Endodermal cell (in vitro differentiated cells): ENCODE measurements around the gene PTRH1. TPM values are rescaled to one million over a fixed set of nuclear protein-coding genes. Genes with fewer than 3 reads are reported as not detected.

Experiments
- DNase-seq: peaks from one replicate; pipeline ENCODE4 v3.0.0-alpha.2; 2017
- H3K27ac ChIP-seq: 2 replicates; pipeline ENCODE4 v1.5.1; 2013; ENCODE audit warnings: mild to moderate bottlenecking, low read depth, low read length, moderate library complexity
- H3K27me3 ChIP-seq: 2 replicates; pipeline ENCODE4 v1.6.1; 2013; ENCODE audit warnings: mild to moderate bottlenecking, low read length, moderate library complexity; ENCODE audit not compliant: insufficient read depth, control insufficient read depth, poor library complexity, severe bottlenecking
- H3K36me3 ChIP-seq: 2 replicates; pipeline ENCODE4 v1.7.0; 2013; ENCODE audit warnings: mild to moderate bottlenecking, low read length, moderate library complexity; ENCODE audit not compliant: control insufficient read depth, insufficient read depth
- H3K4me1 ChIP-seq: one replicate; pipeline ENCODE4 v1.7.0; 2013; ENCODE audit warnings: low read length; ENCODE audit not compliant: control insufficient read depth, insufficient read depth
- H3K4me3 ChIP-seq: 2 replicates; pipeline ENCODE4 v1.5.1; 2013; ENCODE audit warnings: mild to moderate bottlenecking, low read length, moderate library complexity
- H3K9ac ChIP-seq: 2 replicates; pipeline ENCODE4 v1.6.1; 2013; ENCODE audit warnings: mild to moderate bottlenecking, low read length, moderate library complexity; ENCODE audit not compliant: poor library complexity, severe bottlenecking; ENCODE audit errors: extremely low read depth
- H3K9me3 ChIP-seq: 2 replicates; pipeline ENCODE4 v1.6.1; 2013; ENCODE audit warnings: mild to moderate bottlenecking, low read length, moderate library complexity; ENCODE audit not compliant: control insufficient read depth
- H3K27ac Mint-ChIP-seq: 2 replicates; pipeline ENCODE4 v1.8.0; 2020; ENCODE audit warnings: mixed read lengths
- H3K27me3 Mint-ChIP-seq: 2 replicates; pipeline ENCODE4 v1.8.0; 2021; ENCODE audit warnings: mild to moderate bottlenecking, mixed read lengths; ENCODE audit not compliant: insufficient read depth
- H3K36me3 Mint-ChIP-seq: 2 replicates; pipeline ENCODE4 v1.8.0; 2020; ENCODE audit warnings: low read depth, mixed read lengths
- H3K4me1 Mint-ChIP-seq: 2 replicates; pipeline ENCODE4 v1.8.0; 2020; ENCODE audit warnings: mixed read lengths
- H3K4me3 Mint-ChIP-seq: 2 replicates; pipeline ENCODE4 v1.8.0; 2020; ENCODE audit warnings: mild to moderate bottlenecking, moderate library complexity, mixed read lengths
- H3K9me3 Mint-ChIP-seq: 2 replicates; pipeline ENCODE4 v1.8.0; 2020; ENCODE audit warnings: mild to moderate bottlenecking, mixed read lengths
- CTCF ChIP-seq: fragments of 200-600 bp; sonication (generic); conservative IDR thresholded peaks from 2 replicates; pipeline ENCODE4 v1.5.0; 2021; ENCODE audit warnings: antibody characterized with exemption, mild to moderate bottlenecking
- WGBS, 2 experiments: methylation state at CpG; one replicate each; pipeline versions ENCODE4 v1.1.5 to v1.1.7; 2013; ENCODE audit warnings: missing lambda C conversion rate in 2 of 2, mixed read lengths in 1 of 2; ENCODE audit not compliant: insufficient coverage in 1 of 2, insufficient read length in 1 of 2; 5-methylcytosine and 5-hydroxymethylcytosine counted together
- long read RNA-seq, 4 experiments: library from polyadenylated mRNA in 2 of 4; library from RNA in 1 of 4; library from capped mRNA in 1 of 4; stranded (forward) in 3 of 4; unstranded in 1 of 4; transcript quantifications; one replicate each; pipeline ENCODE4 v2.0.0, GENCODE V29; 2020 to 2021; ENCODE audit warnings: inconsistent platforms in 1 of 4
- polyA plus RNA-seq, 2 experiments: library from polyadenylated mRNA; stranded (reverse); fragments of 50-300 nt; gene quantifications; one replicate each; pipeline ENCODE4 v1.2.3, GENCODE V29; 2013
- total RNA-seq, 2 donors: library from RNA; stranded (reverse); fragmentation: NEBNext Ultra II Directional in 1 of 2; extraction: Animal tissue kit (Norgen Biotek cat#: 25700) in 1 of 2; gene quantifications; 2 replicates in 1 of 2; 3 replicates in 1 of 2; pipeline ENCODE4 v1.2.1, GENCODE V29; 2021

Gene PTRH1
- 10 to 100 TPM; 15.2 to 18.7 TPM for total RNA-seq
- 8.2 TPM for polyA plus RNA-seq (2013, experiment 1 of 2)
- polyA plus RNA-seq (2013, experiment 2 of 2) = 7.1 TPM
- long read RNA-seq, experiment 1, transcript PTRH1-208 (5 exons, 814 nt) = major isoform, 10 of 15 reads
- long read RNA-seq, experiment 1, partial matches to known transcripts = 0 of 15 reads
- long read RNA-seq, experiment 1, other reads (novel, unspliced or antisense) = 5 of 15 reads
- long read RNA-seq, experiment 2, transcript PTRH1-208 (5 exons, 814 nt) = major isoform, 17 of 24 reads
- long read RNA-seq, experiment 2, partial matches to known transcripts = 2 of 24 reads
- long read RNA-seq, experiment 2, other reads (novel, unspliced or antisense) = 1 of 24 reads
- long read RNA-seq, experiment 3, transcript PTRH1-208 (5 exons, 814 nt) = major isoform, 8 of 10 reads
- long read RNA-seq, experiment 3, partial matches to known transcripts = 2 of 10 reads
- long read RNA-seq, experiment 3, other reads (novel, unspliced or antisense) = 0 of 10 reads
- long read RNA-seq, experiment 4, partial matches to known transcripts = 1 of 3 reads
- long read RNA-seq, experiment 4, other reads (novel, unspliced or antisense) = 2 of 3 reads

GRCh38 chr9:127715470-127716337 lies at the start of gene PTRH1, which contains the start of gene TTC16:
Gene PTRH1, minus strand, starts transcription at chr9:127715663. Its CDS starts 24 bp downstream, at chr9:127715639.
Gene TTC16, plus strand, starts transcription at chr9:127716079. Its CDS starts 67 bp downstream, at chr9:127716146.
- H3K36me3 ChIP-seq = no peaks in the 10 kb centered on the region
- DNase-seq = peak; percentile 99
- no peaks in the 10 kb centered on the region for H3K4me1 ChIP-seq
- peak within 1 kb of the TSS; percentile 90 for H3K4me3 Mint-ChIP-seq
- peak within 1 kb of the TSS; percentile 58 for H3K9ac ChIP-seq
- no peaks in the 10 kb centered on the region for H3K36me3 Mint-ChIP-seq
- peak within 1 kb of the TSS; percentile 83 for H3K4me3 ChIP-seq
- peaks cover 12% of the 10 kb centered on the region for H3K4me1 Mint-ChIP-seq
- H3K9me3 ChIP-seq = no peaks in the 10 kb centered on the region
- H3K27ac ChIP-seq = no peak within 1 kb of the TSS
- peak within 1 kb of the TSS; percentile 93 for H3K27ac Mint-ChIP-seq
- no peak for TF ChIP-seq CTCF
- 7% methylated on average over 55 to 65 of the region's 65 CpGs for WGBS, 2 experiments
- no peaks in the 10 kb centered on the region for H3K9me3 Mint-ChIP-seq
- peaks cover 2% of the 10 kb centered on the region for H3K27me3 Mint-ChIP-seq
- H3K27me3 ChIP-seq = no peaks in the 10 kb centered on the region

- Mint-ChIP-seq H3K4me3 (no peak overlapping the region), H3K27me3 (peaks cover 2% of the 10 kb centered on the region), H3K4me1 (peaks cover 2% of the 10 kb centered on the region), H3K36me3 (no peaks in the 10 kb centered on the region), H3K27ac (no peak overlapping the region), H3K9me3 (no peaks in the 10 kb centered on the region)
- Histone ChIP-seq H3K27me3 (no peaks in the 10 kb centered on the region), H3K4me3 (no peak overlapping the region), H3K4me1 (no peaks in the 10 kb centered on the region), H3K36me3 (no peaks in the 10 kb centered on the region), H3K9ac (no peak overlapping the region), H3K27ac (no peak overlapping the region), H3K9me3 (no peaks in the 10 kb centered on the region)
- peak; percentile 86 for DNase-seq
- peak; percentile 69 for TF ChIP-seq CTCF
- 68 to 81% methylated on average over 5 to 7 of the region's 7 CpGs for WGBS, 2 experiments
Observed at GRCh38 chr9:127763918-127764384, 48.5 kb upstream of the PTRH1 start.

GRCh38 chr9:127762111-127762676 lies 46.7 kb upstream of the PTRH1 start:
- no peaks in the 10 kb centered on the region for H3K36me3 Mint-ChIP-seq
- no peak overlapping the region for H3K4me3 ChIP-seq
- H3K4me1 ChIP-seq = no peaks in the 10 kb centered on the region
- peaks cover 3% of the 10 kb centered on the region for H3K27me3 Mint-ChIP-seq
- TF ChIP-seq CTCF = no peak
- no peaks in the 10 kb centered on the region for H3K9me3 ChIP-seq
- H3K36me3 ChIP-seq = no peaks in the 10 kb centered on the region
- peaks cover 2% of the 10 kb centered on the region for H3K4me1 Mint-ChIP-seq
- no peak overlapping the region for H3K9ac ChIP-seq
- no peaks in the 10 kb centered on the region for H3K27me3 ChIP-seq
- H3K27ac Mint-ChIP-seq = no peak overlapping the region
- no peak overlapping the region for H3K4me3 Mint-ChIP-seq
- no peak overlapping the region for H3K27ac ChIP-seq
- WGBS, 2 experiments = 72 to 83% methylated on average over 10 to 16 of the region's 16 CpGs
- no peaks in the 10 kb centered on the region for H3K9me3 Mint-ChIP-seq
- no peak for DNase-seq
